WTC11 (cell line): ENCODE results near the gene ZIC5. TPM values are rescaled to one million over a fixed set of nuclear protein-coding genes. Genes with fewer than 3 reads are reported as not detected.
A peak's percentile ranks its signal among the peaks of the same experiment; 100 is the strongest.

Experiments
- AFF4 ChIP-seq: sonication (generic); formaldehyde crosslinking; IDR thresholded peaks from 2 replicates; pipeline ENCODE4 v1.8.1; 2023; ENCODE audit warnings: mild to moderate bottlenecking, missing genetic modification reagents, borderline replicate concordance
- ARID4B ChIP-seq: sonication (generic); formaldehyde crosslinking; IDR thresholded peaks from 2 replicates; pipeline ENCODE4 v1.8.0; 2023; ENCODE audit warnings: missing genetic modification reagents, mild to moderate bottlenecking, borderline replicate concordance
- GABPB1 ChIP-seq: sonication (generic); formaldehyde crosslinking; IDR thresholded peaks from 2 replicates; pipeline ENCODE4 v1.8.1; 2023; ENCODE audit warnings: mild to moderate bottlenecking, missing genetic modification reagents
- JAZF1 ChIP-seq: fragments of 250-450 bp; sonication (Bioruptor Pico); IDR thresholded peaks from 2 replicates; pipeline ENCODE4 v1.9.0; 2021; ENCODE audit warnings: moderate library complexity, mild to moderate bottlenecking, inconsistent platforms
- KAT7 ChIP-seq: sonication (generic); formaldehyde crosslinking; IDR thresholded peaks from 2 replicates; pipeline ENCODE4 v1.8.1; 2023; ENCODE audit warnings: missing genetic modification reagents, mild to moderate bottlenecking, borderline replicate concordance
- PRDM15 ChIP-seq: sonication (generic); formaldehyde crosslinking; IDR thresholded peaks from 2 replicates; pipeline ENCODE4 v1.8.0; 2022; ENCODE audit warnings: missing genetic modification reagents
- PREB ChIP-seq: sonication (generic); formaldehyde crosslinking; IDR thresholded peaks from 2 replicates; pipeline ENCODE4 v1.8.1; 2022; ENCODE audit warnings: mild to moderate bottlenecking, missing genetic modification reagents, moderate library complexity, borderline replicate concordance
- ZNF121 ChIP-seq: sonication (generic); formaldehyde crosslinking; IDR thresholded peaks from 2 replicates; pipeline ENCODE4 v1.8.0; 2023; ENCODE audit warnings: missing genetic modification reagents
- ZNF317 ChIP-seq: sonication (generic); formaldehyde crosslinking; IDR thresholded peaks from 2 replicates; pipeline ENCODE4 v1.8.1; 2023; ENCODE audit warnings: low read depth, mild to moderate bottlenecking, moderate library complexity, missing genetic modification reagents, borderline replicate concordance
- ZNF416 ChIP-seq: fragments of 250-450 bp; sonication (Bioruptor Pico); IDR thresholded peaks from 2 replicates; pipeline ENCODE4 v1.9.0; 2021; ENCODE audit warnings: mild to moderate bottlenecking, inconsistent platforms
- ZNF532 ChIP-seq: fragments of 250-450 bp; sonication (Bioruptor Pico); IDR thresholded peaks from 2 replicates; pipeline ENCODE4 v1.9.0; 2021; ENCODE audit warnings: mild to moderate bottlenecking, borderline replicate concordance
- total RNA-seq: library from RNA; stranded (reverse); gene quantifications from 3 replicates; pipeline ENCODE4 v1.2.3, GENCODE V29; 2021

The ZIC5 gene
- total RNA-seq, 1 experiment from 2014 or later, result 46.4 TPM

GRCh38 chr13:99972190-99972731 lies 694 bp upstream of the ZIC5 start (continued):
- TF ChIP-seq ARID4B, result no peak
- no peak for TF ChIP-seq ZNF121 (CRISPR knock-in tag)
- TF ChIP-seq ZNF416 (CRISPR knock-in tag), result no peak
- no peak for TF ChIP-seq JAZF1 (CRISPR knock-in tag)
- TF ChIP-seq AFF4 (CRISPR knock-in tag), result 0 out of 2 replicates have a peak, but pooled peaks have one; percentile 5
- TF ChIP-seq KAT7 (CRISPR knock-in tag), result 0 out of 2 replicates have a peak, but pooled peaks have one; percentile 15
- TF ChIP-seq PRDM15 (CRISPR knock-in tag), result no peak
- TF ChIP-seq ZNF317 (CRISPR knock-in tag), result no peak
- no peak for TF ChIP-seq PREB (CRISPR knock-in tag)
- TF ChIP-seq GABPB1 (CRISPR knock-in tag), result no peak
- 0 out of 2 replicates have a peak, but pooled peaks have one; percentile 43 for TF ChIP-seq ZNF532 (CRISPR knock-in tag)
